NT2/D1 (cell line): ENCODE measurements around the gene TMEM74B.

Experiments
- YY1 ChIP-seq: IDR thresholded peaks from 2 replicates; pipeline ENCODE4 v1.6.1; 2011; ENCODE audit not compliant: insufficient read length, insufficient read depth
- ZNF274 ChIP-seq: IDR thresholded peaks from 2 replicates; pipeline ENCODE4 v1.6.1; 2011; ENCODE audit warnings: mild to moderate bottlenecking, low read depth, low read length

DNA sequence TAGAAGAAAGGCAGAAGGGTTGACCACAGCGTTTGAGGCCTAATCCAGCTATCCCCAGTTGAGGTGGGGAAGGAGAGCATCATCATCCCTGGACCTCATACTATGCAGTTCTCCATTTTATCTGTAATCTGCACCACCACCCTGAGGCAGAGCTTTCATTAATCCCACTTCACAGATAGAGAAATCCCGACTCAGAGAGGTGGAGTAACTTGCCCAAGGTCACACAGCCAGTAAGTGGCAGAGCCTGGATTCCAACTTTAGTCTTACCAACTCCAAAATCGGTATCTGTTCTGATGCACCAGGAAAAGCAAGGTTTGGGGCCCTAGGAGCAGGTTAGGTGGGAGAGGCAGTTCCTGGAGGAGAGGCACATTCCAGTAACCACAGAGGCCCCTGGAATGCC lies 6.7 kb downstream of the TMEM74B start:
- TF ChIP-seq YY1 (no peak), ZNF274 (no peak)
